Adrenal gland (tissue), 12 donors: ENCODE data around the gene EMC6. TPM values are rescaled to one million over a fixed set of nuclear protein-coding genes. Genes with fewer than 3 reads are reported as not detected.

Experiments used
- DNase-seq, 7 donors: peaks; one replicate each; pipeline ENCODE4 v3.0.0-alpha.2; 2019 to 2020
- H3K27ac ChIP-seq, 5 donors: fragments of 200-600 bp; sonication (generic) in 4 of 5; 1 replicate in 3 of 5; 2 replicates in 2 of 5; pipeline versions ENCODE4 v1.5.1 to v1.8.0; 2016 to 2020; ENCODE audit warnings: mild to moderate bottlenecking in 1 of 5
- H3K27me3 ChIP-seq: fragments of 200-600 bp; 2 replicates; pipeline ENCODE4 v1.8.0; 2021
- H3K36me3 ChIP-seq, 2 donors: fragments of 200-600 bp; replicated peaks in 1 of 2; 1 replicate in 1 of 2; 2 replicates in 1 of 2; pipeline versions ENCODE4 v1.5.1 to v1.8.0; 2018 to 2022
- H3K4me1 ChIP-seq, 2 donors: fragments of 200-600 bp; replicated peaks in 1 of 2; 1 replicate in 1 of 2; 2 replicates in 1 of 2; pipeline versions ENCODE4 v1.5.1 to v1.8.0; 2018 to 2021
- H3K4me3 ChIP-seq, 4 donors: fragments of 200-600 bp; sonication (generic) in 3 of 4; one replicate each; pipeline ENCODE4 v1.5.1; 2016 to 2018
- H3K9me3 ChIP-seq, 3 donors: fragments of 200-600 bp; sonication (generic) in 1 of 3; replicated peaks in 1 of 3; 1 replicate in 2 of 3; 2 replicates in 1 of 3; pipeline versions ENCODE4 v1.5.1 to v1.8.0; 2016 to 2021
- POLR2A ChIP-seq, 2 donors: fragments of 450-650 bp; IDR thresholded peaks; one replicate each; pipeline ENCODE4 v1.6.1; 2017; ENCODE audit warnings: antibody characterized with exemption in 2 of 2, mild to moderate bottlenecking in 2 of 2, moderate library complexity in 1 of 2
- WGBS, 4 donors: extraction: QIAGEN DNeasy Blood & Tissue Kit in 2 of 4; methylation state at CpG; one replicate each; pipeline versions ENCODE4 v1.1.5 to v1.1.7; 2013 to 2017; 5-methylcytosine and 5-hydroxymethylcytosine counted together
- intact Hi-C, 2 donors: fragments of 100-400 bp; cut with DNase I; formaldehyde crosslinking; loops; one replicate each; pipeline versions ENCODE4 v1.14.1 to v1.15.0; 2022 to 2023
- polyA plus RNA-seq, 3 donors: library from polyadenylated mRNA; stranded (reverse); fragments of 200-250 nt in 2 of 3; fragments of 350-450 nt in 1 of 3; fragmentation: Illumina TruSeq in 1 of 3; extraction: RNeasy Lipid Tissue Mini Kit (QIAGEN cat#74804) in 1 of 3; gene quantifications; one replicate each; pipeline ENCODE4 v1.2.3, GENCODE V29; 2013 to 2014
- total RNA-seq, 9 donors: library from RNA; depleted of rRNA in 4 of 9; stranded (reverse); fragments of >200 nt in 4 of 9; fragments of 120-200 nt in 1 of 9; fragmentation: NEBNext Ultra II Directional in 1 of 9; extraction: Animal tissue kit (Norgen Biotek cat#: 25700) in 1 of 9; gene quantifications; one replicate each; pipeline versions ENCODE4 v1.1.0 to v1.2.4, GENCODE V29; 2013 to 2023
- TF ChIP-seq, protein P1 (sequence below), 6 experiments: fragments of 450-650 bp in 4 of 6; fragments of 200-600 bp in 2 of 6; sonication (generic) in 1 of 6; IDR thresholded peaks; 1 replicate in 5 of 6; 2 replicates in 1 of 6; pipeline versions ENCODE4 v1.5.1 to v1.8.0; 2016 to 2021; ENCODE audit warnings: antibody characterized with exemption in 6 of 6, mild to moderate bottlenecking in 2 of 6, moderate library complexity in 1 of 6
- donor health status: healthy with polysubstance abuse.
- donor health status: Bipolar disorder and iron deficiency.
- donor health status: DM: yes; HTN: yes; CAD: no.
- donor health status: DM: no; HTN: no; CAD: no.
- donor health status: DM: no; HTN: no; CAD: no.
- donor health status: DM: yes; HTN: yes; CAD: no.

EMC6 gene
- total and polyA plus RNA-seq, 12 donors, result 6.1 to 89.4 (median 46.0) TPM

DNA sequence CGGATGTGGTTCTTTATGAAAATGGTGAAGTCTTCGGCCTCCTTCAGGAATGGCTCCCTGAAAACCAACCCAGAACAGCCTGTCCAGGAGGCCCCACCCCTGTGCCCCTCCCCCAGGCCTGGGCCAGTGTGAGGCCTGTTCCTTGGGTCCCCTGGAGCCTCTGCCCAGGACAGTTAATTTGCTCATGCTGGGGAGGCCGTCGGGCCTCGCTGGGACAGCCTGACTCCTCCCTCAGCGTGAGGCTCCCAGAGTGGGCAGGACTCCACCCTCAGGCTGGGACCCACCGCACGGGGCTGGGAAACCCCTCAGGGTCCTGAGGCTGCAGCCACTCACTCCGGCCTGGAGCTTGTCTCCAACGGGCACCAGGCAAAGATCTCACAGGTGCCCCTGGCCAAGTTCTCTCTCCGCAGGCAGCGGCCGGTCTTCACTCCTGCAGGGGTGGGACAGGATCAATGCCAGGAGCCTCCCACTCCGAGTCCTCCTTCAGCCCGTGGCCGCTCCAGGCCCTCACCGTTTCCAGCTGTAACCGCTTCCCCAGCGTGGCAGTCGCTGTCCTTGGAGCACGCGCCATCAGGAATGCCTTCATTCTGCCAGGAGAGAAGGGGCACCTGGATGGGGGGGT is 21.6 kb downstream of the EMC6 start:
- no peak for DNase-seq
- no peak for TF ChIP-seq POLR2A (IDR thresholded peaks at IDR 0.05)
- TF ChIP-seq, protein P1, sequence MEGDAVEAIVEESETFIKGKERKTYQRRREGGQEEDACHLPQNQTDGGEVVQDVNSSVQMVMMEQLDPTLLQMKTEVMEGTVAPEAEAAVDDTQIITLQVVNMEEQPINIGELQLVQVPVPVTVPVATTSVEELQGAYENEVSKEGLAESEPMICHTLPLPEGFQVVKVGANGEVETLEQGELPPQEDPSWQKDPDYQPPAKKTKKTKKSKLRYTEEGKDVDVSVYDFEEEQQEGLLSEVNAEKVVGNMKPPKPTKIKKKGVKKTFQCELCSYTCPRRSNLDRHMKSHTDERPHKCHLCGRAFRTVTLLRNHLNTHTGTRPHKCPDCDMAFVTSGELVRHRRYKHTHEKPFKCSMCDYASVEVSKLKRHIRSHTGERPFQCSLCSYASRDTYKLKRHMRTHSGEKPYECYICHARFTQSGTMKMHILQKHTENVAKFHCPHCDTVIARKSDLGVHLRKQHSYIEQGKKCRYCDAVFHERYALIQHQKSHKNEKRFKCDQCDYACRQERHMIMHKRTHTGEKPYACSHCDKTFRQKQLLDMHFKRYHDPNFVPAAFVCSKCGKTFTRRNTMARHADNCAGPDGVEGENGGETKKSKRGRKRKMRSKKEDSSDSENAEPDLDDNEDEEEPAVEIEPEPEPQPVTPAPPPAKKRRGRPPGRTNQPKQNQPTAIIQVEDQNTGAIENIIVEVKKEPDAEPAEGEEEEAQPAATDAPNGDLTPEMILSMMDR (IDR thresholded peaks at IDR 0.05), result no peak
- intact Hi-C loops, result no loop called here
- H3K36me3 ChIP-seq, result no peaks in the 10 kb centered on the region
- H3K9me3 ChIP-seq, result no peaks in the 10 kb centered on the region
- H3K4me3 ChIP-seq, result no peak overlapping the region
- peaks cover 21% of the 10 kb centered on the region for H3K27me3 ChIP-seq
- H3K4me1 ChIP-seq, result peaks cover 1 to 4% of the 10 kb centered on the region in 2 donors
- WGBS, 4 donors, result 75 to 84% (median 79%) methylated on average over 9 to 22 of the region's 22 CpGs
- no peak overlapping the region for H3K27ac ChIP-seq

DNA sequence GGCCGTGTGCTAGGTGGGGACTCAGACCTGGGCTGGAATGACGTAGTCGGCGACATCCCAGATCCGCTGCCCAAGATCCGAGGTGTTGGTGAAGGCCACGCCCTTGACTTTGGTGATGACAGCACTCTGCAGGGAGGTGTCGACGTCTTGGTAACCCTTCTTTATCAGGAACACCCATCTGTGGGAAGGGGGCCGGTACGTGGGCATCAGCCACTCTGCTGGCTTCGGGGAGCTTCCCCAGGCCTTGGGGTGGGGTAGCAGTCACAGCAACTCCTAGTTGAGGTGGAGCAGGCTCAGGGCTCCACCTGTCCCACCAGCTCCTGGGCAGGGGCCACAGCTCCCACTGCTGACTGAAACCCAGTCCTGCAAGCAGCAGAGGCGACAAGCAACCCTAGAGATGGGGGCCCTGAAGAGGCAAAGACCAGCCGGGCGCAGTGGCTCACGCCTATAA is 23.0 kb downstream of the EMC6 start:
- Histone ChIP-seq H3K4me1 (peaks cover 6 to 13% of the 10 kb centered on the region in 2 donors), H3K27me3 (peaks cover 21% of the 10 kb centered on the region), H3K9me3 (no peaks in the 10 kb centered on the region), H3K4me3 (no peak overlapping the region), H3K27ac (no peak overlapping the region), H3K36me3 (no peaks in the 10 kb centered on the region)
- TF ChIP-seq, protein P1 (IDR thresholded peaks at IDR 0.05), result no peak
- no peak for TF ChIP-seq POLR2A (IDR thresholded peaks at IDR 0.05)
- intact Hi-C loops, result no loop called here
- WGBS, 4 donors, result 74 to 87% (median 75%) methylated on average over 12 to 16 of the region's 16 CpGs; no CpG with 5 or more reads in 1 of the 4 donors
- no peak for DNase-seq

DNA sequence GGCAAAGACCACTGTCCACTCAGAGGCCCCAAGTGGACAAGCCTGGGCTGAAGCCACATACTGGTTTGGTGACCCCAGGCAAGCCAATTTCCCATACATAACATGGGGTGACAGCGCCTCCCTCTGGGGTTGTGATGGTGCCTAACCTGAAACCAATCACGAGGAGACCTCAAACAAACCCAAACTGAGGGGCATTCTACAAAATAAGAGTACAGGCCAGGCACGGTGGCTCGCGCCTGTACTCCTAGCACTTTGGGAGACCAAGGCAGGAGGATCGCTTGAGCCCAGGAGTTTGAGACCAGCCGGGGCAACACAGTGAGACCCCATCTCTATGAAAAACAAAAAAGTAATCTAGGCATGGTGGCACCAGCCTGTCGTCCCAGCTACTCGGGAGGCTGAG is 23.7 kb downstream of the EMC6 start:
- peaks cover 6 to 13% of the 10 kb centered on the region in 2 donors for H3K4me1 ChIP-seq
- intact Hi-C loops, result no loop called here
- WGBS, 4 donors, result 77 to 83% (median 81%) methylated on average over 9 of the region's 9 CpGs
- no peak overlapping the region for H3K4me3 ChIP-seq
- H3K27me3 ChIP-seq, result peaks cover 21% of the 10 kb centered on the region
- H3K27ac ChIP-seq, result no peak overlapping the region
- no peaks in the 10 kb centered on the region for H3K9me3 ChIP-seq
- TF ChIP-seq, protein P1 (IDR thresholded peaks at IDR 0.05), result no peak
- no peak for DNase-seq
- no peaks in the 10 kb centered on the region for H3K36me3 ChIP-seq

DNA sequence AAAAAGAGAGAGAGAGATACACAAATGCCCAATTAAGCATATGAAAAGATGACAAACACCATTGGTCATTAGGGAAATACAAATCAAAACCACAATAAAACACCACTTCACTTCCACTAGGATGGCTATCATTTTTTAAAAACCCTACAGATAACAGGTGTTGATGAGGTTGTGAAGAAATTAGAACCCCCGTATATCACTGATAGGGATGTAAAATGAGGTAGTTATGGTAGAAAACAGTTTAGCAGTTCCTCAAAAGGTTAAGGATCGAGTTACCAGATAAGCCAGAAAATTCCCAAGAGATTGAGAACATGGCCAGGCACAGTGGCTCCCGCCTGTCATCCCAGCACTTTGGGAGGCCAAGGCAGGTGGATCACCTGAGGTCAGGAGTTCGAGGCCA is 24.5 kb downstream of the EMC6 start:
- TF ChIP-seq, protein P1 (IDR thresholded peaks at IDR 0.05), result no peak
- WGBS, 4 donors, result 55 to 75% (median 73%) methylated on average over 4 of the region's 4 CpGs
- Histone ChIP-seq H3K4me3 (no peak overlapping the region), H3K4me1 (peaks cover 6 to 13% of the 10 kb centered on the region in 2 donors), H3K27me3 (peaks cover 21% of the 10 kb centered on the region), H3K9me3 (no peaks in the 10 kb centered on the region), H3K27ac (no peak overlapping the region), H3K36me3 (no peaks in the 10 kb centered on the region)
- intact Hi-C loops, result no loop called here
- no peak for DNase-seq
